BE2C (cell line): ENCODE data around the gene COL1A1.
A peak's percentile ranks its signal among the peaks of the same experiment; 100 is the strongest.

Source experiments
- DNase-seq: peaks from one replicate; pipeline ENCODE4 v3.0.0-alpha.2; 2020
- H3K27me3 ChIP-seq: fragments of 250-450 bp; sonication (Bioruptor Pico); 2 replicates; pipeline ENCODE4 v1.5.1; 2020; ENCODE audit warnings: mild to moderate bottlenecking
- H3K36me3 ChIP-seq: fragments of 250-450 bp; sonication (Bioruptor Pico); 2 replicates; pipeline ENCODE4 v1.5.1; 2020; ENCODE audit warnings: mild to moderate bottlenecking
- H3K4me1 ChIP-seq: fragments of 250-450 bp; sonication (Bioruptor Pico); 2 replicates; pipeline ENCODE4 v1.5.1; 2020
- H3K4me3 ChIP-seq: 2 replicates; pipeline ENCODE4 v1.5.1; 2011; ENCODE audit warnings: low read depth, low read length
- H3K9me3 ChIP-seq: fragments of 250-450 bp; sonication (Bioruptor Pico); 2 replicates; pipeline ENCODE4 v1.5.1; 2020
- CTCF ChIP-seq: IDR thresholded peaks from 2 replicates; pipeline ENCODE4 v1.5.1; 2012; ENCODE audit warnings: mild to moderate bottlenecking, low read depth, low read length

Gene COL1A1

DNA sequence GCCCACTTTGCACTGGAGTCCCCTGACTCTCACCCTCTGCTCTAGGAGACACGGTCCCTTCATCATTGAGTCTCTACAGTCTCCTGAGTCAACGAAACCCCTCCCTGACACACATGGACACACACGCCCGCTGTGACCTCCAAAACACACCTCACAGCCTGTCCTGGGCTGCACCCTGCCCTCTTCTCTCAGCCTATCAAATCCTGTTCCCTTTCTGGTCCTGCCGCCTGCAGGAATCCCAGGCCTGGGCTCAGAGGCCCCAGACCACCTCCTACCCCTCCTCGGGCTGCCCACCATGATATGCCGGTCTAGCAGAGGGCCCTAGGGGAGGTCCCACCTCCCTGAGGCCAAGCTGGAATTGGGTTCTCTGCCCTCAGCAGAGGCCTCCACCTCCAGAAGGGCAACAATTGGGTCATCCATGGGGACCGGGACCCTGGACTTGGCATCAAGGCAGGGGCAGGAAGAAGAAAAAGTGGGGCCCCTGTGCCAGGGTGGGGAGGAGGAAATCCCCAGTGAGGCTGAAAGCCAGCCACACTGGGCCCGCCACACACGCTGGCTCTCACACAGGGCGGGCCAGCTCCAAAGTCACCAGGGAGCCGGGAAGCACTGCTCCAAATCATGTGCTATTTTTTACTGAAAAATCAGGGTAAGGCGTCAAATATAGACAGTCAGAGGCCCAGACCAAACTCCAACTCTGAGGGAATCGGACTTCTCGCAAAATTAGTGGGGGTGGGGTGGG is 54.3 kb downstream of the COL1A1 start:
- peaks cover 52% of the 10 kb centered on the region for H3K36me3 ChIP-seq
- no peaks in the 10 kb centered on the region for H3K27me3 ChIP-seq
- no peak for DNase-seq
- TF ChIP-seq CTCF, result no peak
- H3K4me3 ChIP-seq, result peak overlapping the region; percentile 92
- H3K4me1 ChIP-seq, result peaks cover under 1% of the 10 kb centered on the region
- H3K9me3 ChIP-seq, result no peaks in the 10 kb centered on the region

DNA sequence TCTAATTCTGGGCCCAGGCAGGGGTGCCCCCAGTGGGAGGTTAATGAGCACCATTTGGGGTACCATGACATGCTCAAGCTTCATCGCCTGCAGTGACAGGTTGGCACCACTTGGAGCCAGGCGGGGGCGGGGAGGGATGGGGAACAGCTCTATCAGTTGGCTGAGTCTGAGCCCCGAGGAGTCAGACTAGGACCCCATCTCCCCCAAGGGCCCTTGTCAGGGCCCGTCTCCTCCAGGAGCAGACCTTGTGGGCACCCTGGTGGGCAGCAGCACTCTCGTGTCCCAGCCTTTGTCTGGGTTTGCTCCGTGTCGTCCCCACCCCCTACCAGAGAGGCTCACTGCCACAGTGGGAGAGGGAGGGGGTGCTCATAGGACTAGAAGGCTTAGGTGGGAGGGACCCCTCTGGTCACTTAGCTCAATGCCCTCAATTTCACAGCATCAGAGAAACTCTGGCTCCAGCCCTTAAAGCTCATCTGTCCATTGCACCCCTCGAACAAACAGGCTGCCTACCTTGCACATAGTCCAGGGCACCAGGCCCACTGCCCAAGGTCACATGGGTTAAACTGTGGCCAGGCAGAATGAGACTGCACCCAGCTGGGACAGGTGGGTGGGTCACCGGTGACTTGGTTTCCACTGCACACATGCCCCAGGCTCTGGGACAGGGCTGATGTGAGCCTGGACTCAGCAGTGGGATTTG is 55.1 kb downstream of the COL1A1 start:
- H3K4me1 ChIP-seq, result no peaks in the 10 kb centered on the region
- H3K4me3 ChIP-seq, result peak overlapping the region; percentile 92
- peaks cover 59% of the 10 kb centered on the region for H3K36me3 ChIP-seq
- no peak for DNase-seq
- no peaks in the 10 kb centered on the region for H3K27me3 ChIP-seq
- no peaks in the 10 kb centered on the region for H3K9me3 ChIP-seq
- 0 out of 2 replicates have a peak, but pooled peaks have one; percentile 13 for TF ChIP-seq CTCF

DNA sequence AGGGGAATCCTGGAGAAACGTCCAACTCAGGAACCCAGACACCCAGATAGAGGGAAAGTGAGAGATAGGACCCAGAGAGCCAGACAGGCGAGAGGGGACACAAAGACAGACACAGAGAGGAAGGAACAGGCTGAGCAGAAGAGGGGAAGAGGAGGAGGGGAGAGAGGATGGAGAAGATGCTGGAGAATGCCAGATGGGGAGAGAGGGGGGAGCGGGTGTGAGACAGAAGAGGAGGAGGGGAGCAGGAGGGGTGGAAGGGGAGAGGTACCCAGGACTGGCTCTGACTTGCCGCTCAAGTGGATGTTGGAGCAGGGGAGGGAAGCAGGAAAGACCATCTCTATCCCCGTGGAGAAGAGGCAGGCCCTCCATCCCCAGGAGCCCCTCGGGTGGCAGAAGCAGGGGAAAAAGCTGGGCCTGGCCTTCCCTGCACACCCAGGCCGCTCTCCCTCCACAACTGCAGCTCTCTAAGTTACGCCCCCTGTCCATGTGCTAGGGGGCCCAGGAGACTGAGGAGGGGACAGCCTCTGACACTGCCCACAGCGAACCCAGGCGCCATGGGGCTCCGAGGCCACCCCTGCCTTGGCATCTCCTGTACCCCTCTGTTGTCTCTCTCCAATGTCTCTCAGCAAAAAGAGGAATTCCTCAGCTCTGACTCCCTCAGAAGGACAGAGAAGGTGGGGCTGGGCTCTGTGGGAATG is 55.8 kb downstream of the COL1A1 start:
- no peak overlapping the region for H3K4me3 ChIP-seq
- no peaks in the 10 kb centered on the region for H3K9me3 ChIP-seq
- peaks cover 66% of the 10 kb centered on the region for H3K36me3 ChIP-seq
- H3K4me1 ChIP-seq, result peaks cover 4% of the 10 kb centered on the region
- no peaks in the 10 kb centered on the region for H3K27me3 ChIP-seq
- no peak for TF ChIP-seq CTCF
- DNase-seq, result no peak

DNA sequence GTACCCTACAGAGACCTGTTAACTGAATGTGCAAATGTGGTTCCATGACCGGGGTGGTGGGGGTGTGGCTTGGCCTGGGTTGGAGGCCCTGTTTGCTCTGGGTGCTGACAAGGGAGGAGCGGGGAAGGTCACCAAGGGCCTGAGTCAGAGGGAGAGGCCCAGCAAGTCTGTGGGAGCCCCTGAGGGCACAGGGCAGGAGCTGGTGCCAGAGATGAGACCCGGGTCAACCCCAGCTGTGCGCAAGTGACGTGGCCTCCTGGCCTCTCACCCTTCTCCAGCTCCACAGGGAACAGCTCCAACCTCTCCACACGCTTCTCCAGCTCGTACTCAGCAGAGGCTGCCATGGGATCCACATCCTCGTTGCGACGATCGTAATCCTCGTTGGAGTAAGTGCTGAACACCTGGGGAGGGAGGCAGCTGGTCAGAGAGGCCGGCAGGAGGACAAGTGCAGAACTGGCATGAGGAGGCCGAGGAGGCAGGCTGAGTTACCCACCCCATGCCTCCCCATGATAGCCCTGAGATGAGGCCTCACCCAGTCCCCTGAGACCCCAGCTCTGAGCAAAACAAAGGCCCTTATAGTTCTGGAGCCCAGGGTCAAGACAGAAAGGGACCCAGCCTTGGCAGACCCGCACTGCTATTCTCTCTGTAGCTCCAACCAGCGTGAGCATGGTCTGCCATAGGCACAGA is 56.4 kb downstream of the COL1A1 start:
- peaks cover 11% of the 10 kb centered on the region for H3K4me1 ChIP-seq
- no peaks in the 10 kb centered on the region for H3K9me3 ChIP-seq
- DNase-seq, result no peak
- H3K4me3 ChIP-seq, result no peak overlapping the region
- no peaks in the 10 kb centered on the region for H3K27me3 ChIP-seq
- TF ChIP-seq CTCF, result no peak
- H3K36me3 ChIP-seq, result peaks cover 73% of the 10 kb centered on the region

GRCh38 chr17:50144355-50144754 is 57.1 kb downstream of the COL1A1 start:
- DNase-seq, result no peak
- no peak overlapping the region for H3K4me3 ChIP-seq
- peaks cover 74% of the 10 kb centered on the region for H3K36me3 ChIP-seq
- no peaks in the 10 kb centered on the region for H3K9me3 ChIP-seq
- no peak for TF ChIP-seq CTCF
- H3K27me3 ChIP-seq, result no peaks in the 10 kb centered on the region
- H3K4me1 ChIP-seq, result peaks cover 11% of the 10 kb centered on the region
